PFSK-1 (cell line): ENCODE measurements around the gene DOCK10.

Source experiments
- REST ChIP-seq, 2 experiments: IDR thresholded peaks; 2 replicates each; pipeline versions ENCODE4 v1.6.1 to v1.8.0; 2011 to 2012; ENCODE audit warnings: low read depth in 2 of 2, low read length in 2 of 2, control low read depth in 1 of 2, inconsistent platforms in 1 of 2, mild to moderate bottlenecking in 1 of 2, moderate library complexity in 1 of 2; ENCODE audit not compliant: insufficient read depth in 1 of 2
- TAF1 ChIP-seq: IDR thresholded peaks from 2 replicates; pipeline ENCODE4 v1.6.1; 2012; ENCODE audit warnings: low read length, control low read depth, borderline replicate concordance; ENCODE audit not compliant: insufficient read depth

- TF ChIP-seq REST (IDR thresholded peaks at IDR 0.05; ENCODE audit: insufficient read depth in 1 of 2, low read depth in 2 of 2, low read length in 2 of 2) (no peak), TAF1 (no peak)
These were observed 272.8 kb downstream of the DOCK10 start for GRCh38 chr2:224769489-224769888.
